Iris pigment epithelial cell (primary cell): ENCODE results near the gene CCDC158.
"Not testable (repeated sequence)": the region's sequence is repeated elsewhere in the genome, so short reads cannot be mapped to it uniquely, and the experiment has no call there.

ENCODE experiments used
- DNase-seq: peaks from one replicate; pipeline ENCODE4 v3.0.0-alpha.2; 2011; ENCODE audit warnings: low read depth

CCDC158 gene

GRCh38 chr4:76311896-76312331 is 109.0 kb downstream of the CCDC158 start:
- DNase-seq, result no peak

GRCh38 chr4:76310683-76311082 is 110.3 kb downstream of the CCDC158 start:
- no peak for DNase-seq

- DNase-seq, result no peak
Observed at GRCh38 chr4:76309939-76310550, 110.9 kb downstream of the CCDC158 start.

GRCh38 chr4:76308548-76308947 is 112.4 kb downstream of the CCDC158 start:
- DNase-seq, result no peak

- no peak for DNase-seq
Observed at GRCh38 chr4:76307660-76308014, 113.3 kb downstream of the CCDC158 start.

- peak; percentile 57 for DNase-seq
Observed at GRCh38 chr4:76306882-76307659, 113.9 kb downstream of the CCDC158 start.

- peak; percentile 67 for DNase-seq
Observed at GRCh38 chr4:76305971-76306881, 114.7 kb downstream of the CCDC158 start, which contains the start of gene STBD1. Gene STBD1, plus strand, starts transcription at chr4:76306733. Its CDS starts 37 bp downstream, at chr4:76306770.

GRCh38 chr4:76305033-76305687 is 115.8 kb downstream of the CCDC158 start:
- no peak for DNase-seq

GRCh38 chr4:76302826-76303438 is 118.0 kb downstream of the CCDC158 start:
- DNase-seq, result peak; percentile 42

GRCh38 chr4:76301775-76302162 is 119.2 kb downstream of the CCDC158 start:
- DNase-seq, result no peak

GRCh38 chr4:76301068-76301774 is 119.7 kb downstream of the CCDC158 start:
- DNase-seq, result peak; percentile 91

- DNase-seq, result no peak
Observed at GRCh38 chr4:76300012-76300411, 120.9 kb downstream of the CCDC158 start.

GRCh38 chr4:76298227-76298626 is 122.7 kb downstream of the CCDC158 start:
- no peak for DNase-seq

- no peak for DNase-seq
Observed at GRCh38 chr4:76296286-76296820, 124.6 kb downstream of the CCDC158 start.

GRCh38 chr4:76293772-76294171 is 127.2 kb downstream of the CCDC158 start:
- no peak for DNase-seq

- DNase-seq, result no peak
Observed at GRCh38 chr4:76292730-76293129, 128.2 kb downstream of the CCDC158 start.

GRCh38 chr4:76287811-76288210 is 133.1 kb downstream of the CCDC158 start:
- not testable (repeated sequence) for DNase-seq

GRCh38 chr4:76283900-76284299 is 137.0 kb downstream of the CCDC158 start:
- no peak for DNase-seq

- no peak for DNase-seq
Observed at GRCh38 chr4:76282941-76283689, 137.8 kb downstream of the CCDC158 start.

- DNase-seq, result not testable (repeated sequence)
Observed at GRCh38 chr4:76281594-76281993, 139.3 kb downstream of the CCDC158 start.
